Panc1 (cell line): Measurements from ENCODE around the gene NHEJ1. TPM values are rescaled to one million over a fixed set of nuclear protein-coding genes. Genes with fewer than 3 reads are reported as not detected.
A peak's percentile ranks its signal among the peaks of the same experiment; 100 is the strongest.

Source experiments
- ATAC-seq: fragments of 200-7000 bp; cut with Tn5 transposase; 2 replicates; pipeline ENCODE4 v1.9.1; 2020; ENCODE audit warnings: mild to moderate bottlenecking, moderate library complexity
- BruUV-seq: library from RNA; stranded (reverse); fragments of 400-500 nt; replicated peaks from 2 replicates; lab custom pipeline; 2021; lab: Mats Ljungman, UMichigan
- CTCF ChIA-PET: fragments of 300-600 bp; sonication (Branson Sonifier 250); formaldehyde crosslinking; loops from one replicate; lab custom pipeline; 2022; ENCODE audit warnings: antibody characterized with exemption; lab: Charles Lee
- POLR2A ChIA-PET: fragments of 300-600 bp; sonication (Branson Sonifier 250); formaldehyde crosslinking; loops from one replicate; lab custom pipeline; 2022; ENCODE audit warnings: antibody characterized with exemption; lab: Charles Lee
- DNase-seq: peaks from one replicate; pipeline ENCODE4 v3.0.0-alpha.2; 2010; ENCODE audit warnings: low read depth, low spot score
- H3K27ac ChIP-seq: 2 replicates; pipeline ENCODE4 v1.5.1; 2011; ENCODE audit warnings: mild to moderate bottlenecking, low read length, inconsistent platforms
- H3K27me3 ChIP-seq: fragments of 200-500 bp; sonication (Bioruptor generic); 2 replicates; pipeline ENCODE4 v1.6.0; 2014; ENCODE audit warnings: low read length, inconsistent platforms; ENCODE audit not compliant: control insufficient read depth, insufficient read depth
- H3K36me3 ChIP-seq: fragments of 200-500 bp; sonication (Bioruptor generic); 2 replicates; pipeline ENCODE4 v1.5.1; 2014; ENCODE audit warnings: inconsistent platforms, mild to moderate bottlenecking, low read length, moderate library complexity; ENCODE audit not compliant: control insufficient read depth, insufficient read depth
- H3K4me1 ChIP-seq: 2 replicates; pipeline ENCODE4 v1.5.1; 2011; ENCODE audit warnings: inconsistent platforms, mild to moderate bottlenecking, low read length, moderate library complexity; ENCODE audit not compliant: control insufficient read depth, insufficient read depth
- H3K4me3 ChIP-seq, 2 experiments: 2 replicates each; pipeline ENCODE4 v1.5.1; 2011 to 2012; ENCODE audit warnings: low read depth in 2 of 2, low read length in 2 of 2, mild to moderate bottlenecking in 2 of 2, inconsistent platforms in 1 of 2, moderate library complexity in 1 of 2
- H3K9me3 ChIP-seq: fragments of 200-500 bp; sonication (Bioruptor generic); 2 replicates; pipeline ENCODE4 v1.5.1; 2014; ENCODE audit warnings: low read depth, mild to moderate bottlenecking, inconsistent platforms, low read length, moderate library complexity; ENCODE audit not compliant: control insufficient read depth, insufficient read depth
- POLR2AphosphoS5 ChIP-seq: IDR thresholded peaks from 2 replicates; pipeline ENCODE4 v1.6.1; 2012; ENCODE audit warnings: mild to moderate bottlenecking, low read depth, low read length, moderate library complexity
- REST ChIP-seq, 2 experiments: IDR thresholded peaks; 2 replicates each; pipeline ENCODE4 v1.6.1; 2011 to 2012; ENCODE audit warnings: low read depth in 2 of 2, control low read depth in 1 of 2, low read length in 1 of 2, mild to moderate bottlenecking in 1 of 2, moderate library complexity in 1 of 2; ENCODE audit not compliant: insufficient read depth in 1 of 2
- SIN3A ChIP-seq: IDR thresholded peaks from 2 replicates; pipeline ENCODE4 v1.6.1; 2012; ENCODE audit warnings: low read depth, mild to moderate bottlenecking, low read length, moderate library complexity, borderline replicate concordance; ENCODE audit not compliant: insufficient read depth
- TCF7L2 ChIP-seq: IDR thresholded peaks from 2 replicates; pipeline ENCODE4 v1.6.1; 2011; ENCODE audit warnings: mild to moderate bottlenecking, low read depth, low read length, inconsistent platforms
- in situ Hi-C: cut with HindIII; loops from 2 replicates; pipeline ENCODE4 v1.10.0; 2016; ENCODE audit warnings: low sequenced_read_pairs, low pct_unique_long_range_greater_than_20kb
- intact Hi-C: fragments of 100-400 bp; cut with micrococcal nuclease; formaldehyde crosslinking; loops from one replicate; pipeline ENCODE4 v1.10.0; 2022; ENCODE audit not compliant: unreplicated experiment
- total RNA-seq: library from RNA; stranded (reverse); gene quantifications from one replicate; pipeline ENCODE4 v1.2.1, GENCODE V29; 2021; ENCODE audit not compliant: unreplicated experiment
- TF ChIP-seq, protein P1 (sequence below): fragments of 450-650 bp; IDR thresholded peaks from 2 replicates; pipeline ENCODE4 v1.5.1; 2017; ENCODE audit warnings: mild to moderate bottlenecking

NHEJ1 gene
- total RNA-seq, 1 experiment from 2014 or later = 18.2 TPM

DNA sequence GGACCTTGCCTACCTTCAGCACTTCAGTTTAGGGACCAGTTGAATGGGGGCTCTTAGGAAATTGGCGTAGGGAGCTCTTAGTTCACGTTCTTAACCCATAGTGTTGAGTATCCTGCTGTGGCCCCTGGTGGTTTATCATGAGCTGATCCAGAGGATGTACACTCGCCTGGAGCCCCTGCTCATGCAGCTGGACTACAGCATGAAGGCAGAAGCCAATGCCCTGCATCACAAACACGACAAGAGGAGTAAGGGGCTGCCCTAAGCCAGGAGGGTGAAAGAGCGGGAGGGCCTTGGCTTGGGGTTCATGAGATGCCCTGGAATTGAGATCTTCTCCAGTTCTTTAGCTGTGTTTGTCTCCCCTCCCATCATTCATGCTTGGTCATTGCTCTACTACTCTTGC, 20.3 kb upstream of the NHEJ1 start:
- intact Hi-C loops (no loop called here), in situ Hi-C loops (no loop called here)
- TF ChIP-seq, protein P1, sequence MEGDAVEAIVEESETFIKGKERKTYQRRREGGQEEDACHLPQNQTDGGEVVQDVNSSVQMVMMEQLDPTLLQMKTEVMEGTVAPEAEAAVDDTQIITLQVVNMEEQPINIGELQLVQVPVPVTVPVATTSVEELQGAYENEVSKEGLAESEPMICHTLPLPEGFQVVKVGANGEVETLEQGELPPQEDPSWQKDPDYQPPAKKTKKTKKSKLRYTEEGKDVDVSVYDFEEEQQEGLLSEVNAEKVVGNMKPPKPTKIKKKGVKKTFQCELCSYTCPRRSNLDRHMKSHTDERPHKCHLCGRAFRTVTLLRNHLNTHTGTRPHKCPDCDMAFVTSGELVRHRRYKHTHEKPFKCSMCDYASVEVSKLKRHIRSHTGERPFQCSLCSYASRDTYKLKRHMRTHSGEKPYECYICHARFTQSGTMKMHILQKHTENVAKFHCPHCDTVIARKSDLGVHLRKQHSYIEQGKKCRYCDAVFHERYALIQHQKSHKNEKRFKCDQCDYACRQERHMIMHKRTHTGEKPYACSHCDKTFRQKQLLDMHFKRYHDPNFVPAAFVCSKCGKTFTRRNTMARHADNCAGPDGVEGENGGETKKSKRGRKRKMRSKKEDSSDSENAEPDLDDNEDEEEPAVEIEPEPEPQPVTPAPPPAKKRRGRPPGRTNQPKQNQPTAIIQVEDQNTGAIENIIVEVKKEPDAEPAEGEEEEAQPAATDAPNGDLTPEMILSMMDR = no peak
- no peak for TF ChIP-seq REST (IDR thresholded peaks at IDR 0.05; ENCODE audit: insufficient read depth in 1 of 2, low read depth in 2 of 2, low read length in 1 of 2)
- no peak for TF ChIP-seq SIN3A
- TF ChIP-seq TCF7L2 = no peak
- no peak for TF ChIP-seq POLR2AphosphoS5
- DNase-seq (no peak), ATAC-seq (no peak)
- Histone ChIP-seq H3K9me3 (no peaks in the 10 kb centered on the region), H3K36me3 (peaks cover 25% of the 10 kb centered on the region), H3K4me3 (no peak overlapping the region), H3K4me1 (peaks cover 10% of the 10 kb centered on the region), H3K27ac (no peak overlapping the region), H3K27me3 (no peaks in the 10 kb centered on the region)
- no TSS peak for BruUV-seq
- POLR2A ChIA-PET = no interaction called here
- CTCF ChIA-PET = no interaction called here

DNA sequence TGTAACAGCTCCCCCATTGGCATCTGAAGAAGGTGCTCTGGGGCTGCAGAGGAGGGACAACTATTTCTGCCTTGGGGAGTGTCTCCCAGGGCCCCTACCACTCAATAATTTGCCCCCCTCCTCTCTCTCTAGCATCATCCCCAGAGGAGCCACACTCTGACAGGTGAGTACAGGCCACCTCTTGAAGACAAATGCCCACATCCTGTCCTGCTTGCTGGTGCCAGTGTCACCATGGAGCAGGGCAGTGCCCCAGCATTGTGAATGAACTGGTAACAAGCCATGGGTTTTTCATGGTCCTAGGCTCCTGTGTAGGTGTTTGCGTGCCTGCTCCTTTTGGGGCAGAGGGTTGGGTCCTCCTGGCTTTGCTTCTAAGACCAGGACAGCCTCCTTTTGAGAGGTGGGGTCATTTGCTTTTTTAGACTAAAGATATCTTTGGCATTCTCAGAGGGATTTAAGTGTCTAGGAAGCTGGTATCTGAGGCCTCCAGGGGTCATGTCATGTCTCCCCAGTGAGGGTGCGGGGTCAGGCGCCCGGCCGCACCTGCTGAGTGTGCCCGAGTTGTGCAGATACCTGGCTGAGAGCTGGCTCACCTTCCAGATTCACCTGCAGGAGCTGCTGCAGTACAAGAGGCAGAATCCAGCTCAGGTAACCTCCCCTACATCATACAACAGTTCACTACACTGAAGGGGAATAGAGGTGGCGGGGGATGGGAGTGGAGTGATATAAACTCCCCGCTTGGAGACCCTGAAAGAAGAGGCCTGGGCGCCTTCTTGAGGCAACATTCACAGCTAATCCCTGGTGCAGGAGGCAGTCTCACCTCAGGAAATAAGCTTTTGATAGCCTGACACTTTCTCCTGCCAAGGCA, 19.2 kb upstream of the NHEJ1 start:
- Histone ChIP-seq H3K9me3 (no peaks in the 10 kb centered on the region), H3K4me3 (peak overlapping the region; percentile 66 to 88), H3K4me1 (peaks cover 10% of the 10 kb centered on the region), H3K27ac (peak overlapping the region; percentile 90; the same call in 1 of the 2 replicates), H3K27me3 (no peaks in the 10 kb centered on the region), H3K36me3 (peaks cover 25% of the 10 kb centered on the region)
- DNase-seq (no peak), ATAC-seq (no peak)
- ChIA-PET CTCF (no interaction called here), POLR2A (no interaction called here)
- TF ChIP-seq POLR2AphosphoS5 = no peak
- TF ChIP-seq, protein P1 = no peak
- no peak for TF ChIP-seq REST (IDR thresholded peaks at IDR 0.05; ENCODE audit: insufficient read depth in 1 of 2, low read depth in 2 of 2, low read length in 1 of 2)
- no peak for TF ChIP-seq SIN3A
- no peak for TF ChIP-seq TCF7L2
- BruUV-seq = no TSS peak
- intact Hi-C loops = no loop called here
- in situ Hi-C loops = no loop called here
